HEK293 (cell line): ENCODE data around the gene TK2.

ENCODE experiments used
- CTCF ChIA-PET: fragments of 350-600 bp; formaldehyde crosslinking; extraction: SDS; loops from one replicate; lab custom pipeline; 2021; ENCODE audit warnings: antibody characterized with exemption; lab: Yijun Ruan, JAX
- POLR2A ChIA-PET: fragments of 300-600 bp; formaldehyde crosslinking; extraction: SDS; loops from one replicate; lab custom pipeline; 2020; ENCODE audit warnings: antibody characterized with exemption, inconsistent platforms; lab: Yijun Ruan, JAX
- H3K27ac ChIP-seq: fragments of 200-500 bp; sonication (Bioruptor generic); 2 replicates; pipeline ENCODE4 v1.5.1; 2014; ENCODE audit warnings: low read depth, low read length, control low read depth, inconsistent platforms; ENCODE audit errors: extremely low read depth
- H3K36me3 ChIP-seq, 2 experiments: fragments of 200-500 bp in 1 of 2; sonication (Bioruptor generic) in 1 of 2; 1 replicate in 1 of 2; 2 replicates in 1 of 2; pipeline ENCODE4 v1.5.1; 2014 to 2017; ENCODE audit warnings: inconsistent platforms in 2 of 2, low read length in 2 of 2; ENCODE audit not compliant: control insufficient read depth in 2 of 2, insufficient read depth in 1 of 2
- H3K4me1 ChIP-seq: fragments of 200-500 bp; sonication (Bioruptor generic); 2 replicates; pipeline ENCODE4 v1.5.1; 2014; ENCODE audit warnings: mild to moderate bottlenecking, low read length, inconsistent platforms; ENCODE audit not compliant: control insufficient read depth, insufficient read depth
- H3K4me3 ChIP-seq: 2 replicates; pipeline ENCODE4 v1.5.1; 2011; ENCODE audit warnings: low read depth, mild to moderate bottlenecking, control low read depth, low read length, moderate library complexity
- H3K9me3 ChIP-seq: fragments of 200-500 bp; sonication (Bioruptor generic); 2 replicates; pipeline ENCODE4 v1.5.1; 2014; ENCODE audit warnings: low read depth, low read length, inconsistent platforms; ENCODE audit not compliant: control insufficient read depth, insufficient read depth
- GLIS1 ChIP-seq: fragments of 450-650 bp; formaldehyde crosslinking; IDR thresholded peaks from 2 replicates; pipeline ENCODE4 v1.5.1; 2016; ENCODE audit warnings: missing biosample characterization, missing genetic modification characterization
- GLIS2 ChIP-seq: fragments of 450-650 bp; formaldehyde crosslinking; IDR thresholded peaks from 2 replicates; pipeline ENCODE4 v1.5.1; 2016; ENCODE audit warnings: missing biosample characterization, missing genetic modification characterization
- KLF8 ChIP-seq: fragments of 450-650 bp; formaldehyde crosslinking; IDR thresholded peaks from 2 replicates; pipeline ENCODE4 v1.5.1; 2016; ENCODE audit warnings: missing biosample characterization, missing genetic modification characterization
- OVOL3 ChIP-seq: fragments of 450-650 bp; formaldehyde crosslinking; IDR thresholded peaks from 2 replicates; pipeline ENCODE4 v1.5.1; 2016; ENCODE audit warnings: missing biosample characterization, missing genetic modification characterization
- REPIN1 ChIP-seq: fragments of 450-650 bp; formaldehyde crosslinking; IDR thresholded peaks from 2 replicates; pipeline ENCODE4 v1.5.1; 2017; ENCODE audit warnings: missing biosample characterization, missing genetic modification characterization, low read depth
- SP7 ChIP-seq: fragments of 450-650 bp; formaldehyde crosslinking; IDR thresholded peaks from 2 replicates; pipeline ENCODE4 v1.5.1; 2016; ENCODE audit warnings: missing biosample characterization, missing genetic modification characterization
- ZBTB20 ChIP-seq: fragments of 450-650 bp; formaldehyde crosslinking; IDR thresholded peaks from 2 replicates; pipeline ENCODE4 v1.5.1; 2016; ENCODE audit warnings: missing biosample characterization, missing genetic modification characterization
- ZNF10 ChIP-seq: fragments of 450-650 bp; formaldehyde crosslinking; IDR thresholded peaks from 2 replicates; pipeline ENCODE4 v1.5.1; 2017; ENCODE audit warnings: missing biosample characterization, missing genetic modification characterization
- ZNF148 ChIP-seq: fragments of 450-650 bp; formaldehyde crosslinking; IDR thresholded peaks from 2 replicates; pipeline ENCODE4 v1.5.0; 2017; ENCODE audit warnings: missing biosample characterization, missing genetic modification characterization, borderline replicate concordance
- ZNF280C ChIP-seq: fragments of 450-650 bp; formaldehyde crosslinking; IDR thresholded peaks from 2 replicates; pipeline ENCODE4 v1.5.1; 2016; ENCODE audit warnings: missing biosample characterization, missing genetic modification characterization
- ZNF398 ChIP-seq: fragments of 450-650 bp; formaldehyde crosslinking; IDR thresholded peaks from 2 replicates; pipeline ENCODE4 v1.5.1; 2017; ENCODE audit warnings: missing biosample characterization, missing genetic modification characterization
- ZNF488 ChIP-seq: fragments of 450-650 bp; formaldehyde crosslinking; IDR thresholded peaks from 2 replicates; pipeline ENCODE4 v1.5.1; 2016; ENCODE audit warnings: missing biosample characterization, missing genetic modification characterization
- ZNF529 ChIP-seq: fragments of 450-650 bp; formaldehyde crosslinking; IDR thresholded peaks from 2 replicates; pipeline ENCODE4 v1.5.1; 2017; ENCODE audit warnings: missing genetic modification characterization, missing biosample characterization; ENCODE audit not compliant: insufficient replicate concordance
- ZNF776 ChIP-seq: fragments of 450-650 bp; formaldehyde crosslinking; IDR thresholded peaks from 2 replicates; pipeline ENCODE4 v1.5.0; 2017; ENCODE audit warnings: missing biosample characterization, missing genetic modification characterization, borderline replicate concordance
- TF ChIP-seq, protein P1 (sequence below): fragments of 450-650 bp; formaldehyde crosslinking; IDR thresholded peaks from 2 replicates; pipeline ENCODE4 v1.5.1; 2016; ENCODE audit warnings: missing biosample characterization, missing genetic modification characterization

Gene TK2

GRCh38 chr16:66592241-66592640, 42.3 kb upstream of the TK2 start:
- H3K36me3 ChIP-seq: no peaks in the 10 kb centered on the region
- no peak overlapping the region for H3K27ac ChIP-seq
- ChIA-PET POLR2A (no interaction called here), CTCF (no interaction called here)
- no peak overlapping the region for H3K4me3 ChIP-seq
- H3K4me1 ChIP-seq: no peaks in the 10 kb centered on the region
- TF ChIP-seq OVOL3 (no peak), ZNF776 (tag by site-specific recombination) (no peak), ZNF529 (no peak), SP7 (tag by site-specific recombination) (no peak), ZBTB20 (no peak), ZNF488 (tag by site-specific recombination) (no peak)
- H3K9me3 ChIP-seq: no peaks in the 10 kb centered on the region

DNA sequence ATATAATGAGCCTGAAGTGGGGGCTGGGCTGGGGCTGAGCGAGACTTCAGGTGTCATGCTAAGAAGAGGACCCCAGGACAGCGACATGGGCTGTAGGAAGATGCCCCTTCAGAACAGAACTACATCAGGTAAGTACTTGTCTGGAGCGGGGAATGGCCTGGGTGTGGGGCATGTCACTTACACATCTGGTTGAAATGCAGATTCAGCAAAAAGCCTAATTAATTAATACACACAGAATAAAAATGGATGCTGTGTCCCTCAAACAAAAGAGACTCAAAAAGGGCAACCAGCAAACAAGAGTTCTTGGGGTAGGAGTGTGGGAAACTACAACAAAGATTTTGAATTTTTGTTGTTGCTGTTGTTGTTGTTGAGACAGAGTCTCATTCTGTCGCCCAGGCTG, 41.1 kb upstream of the TK2 start:
- ChIA-PET CTCF (interaction anchor here (1.8 kb wide), 1 partner anchor 60 kb away, joined by 7 read pairs; no protein-coding TSS in a partner anchor), POLR2A (no interaction called here)
- H3K4me3 ChIP-seq: no peak overlapping the region
- no peaks in the 10 kb centered on the region for H3K9me3 ChIP-seq
- H3K36me3 ChIP-seq: no peaks in the 10 kb centered on the region
- TF ChIP-seq ZNF280C (tag by site-specific recombination) (no peak), SP7 (tag by site-specific recombination) (no peak), REPIN1 (tag by site-specific recombination) (no peak), GLIS2 (tag by site-specific recombination) (no peak), KLF8 (tag by site-specific recombination) (no peak), GLIS1 (tag by site-specific recombination) (no peak), ZNF10 (no peak), ZNF398 (no peak), ZNF148 (no peak)
- TF ChIP-seq, protein P1, sequence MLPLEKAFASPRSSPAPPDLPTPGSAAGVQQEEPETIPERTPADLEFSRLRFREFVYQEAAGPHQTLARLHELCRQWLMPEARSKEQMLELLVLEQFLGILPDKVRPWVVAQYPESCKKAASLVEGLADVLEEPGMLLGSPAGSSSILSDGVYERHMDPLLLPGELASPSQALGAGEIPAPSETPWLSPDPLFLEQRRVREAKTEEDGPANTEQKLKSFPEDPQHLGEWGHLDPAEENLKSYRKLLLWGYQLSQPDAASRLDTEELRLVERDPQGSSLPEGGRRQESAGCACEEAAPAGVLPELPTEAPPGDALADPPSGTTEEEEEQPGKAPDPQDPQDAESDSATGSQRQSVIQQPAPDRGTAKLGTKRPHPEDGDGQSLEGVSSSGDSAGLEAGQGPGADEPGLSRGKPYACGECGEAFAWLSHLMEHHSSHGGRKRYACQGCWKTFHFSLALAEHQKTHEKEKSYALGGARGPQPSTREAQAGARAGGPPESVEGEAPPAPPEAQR (tag by site-specific recombination): no peak
- H3K4me1 ChIP-seq: no peaks in the 10 kb centered on the region
- no peak overlapping the region for H3K27ac ChIP-seq
